BJ (cell line): Measurements from ENCODE around the gene FA2H. TPM values are rescaled to one million over a fixed set of nuclear protein-coding genes. Genes with fewer than 3 reads are reported as not detected.
"Not testable (repeated sequence)": the region's sequence is repeated elsewhere in the genome, so short reads cannot be mapped to it uniquely, and the experiment has no call there.

Experiments
- CTCF ChIA-PET: fragments of 350-600 bp; formaldehyde crosslinking; extraction: SDS; loops from one replicate; lab custom pipeline; 2021; ENCODE audit warnings: antibody characterized with exemption, inconsistent platforms; lab: Yijun Ruan, JAX
- POLR2A ChIA-PET: fragments of 300-600 bp; sonication (Branson Sonifier 250); formaldehyde crosslinking; extraction: SDS; loops from one replicate; lab custom pipeline; 2021; ENCODE audit warnings: antibody characterized with exemption; lab: Charles Lee
- DNase-seq: peaks from one replicate; pipeline ENCODE4 v3.0.0-alpha.2; 2011; ENCODE audit warnings: low read depth
- H3K27me3 ChIP-seq: 2 replicates; pipeline ENCODE4 v1.6.0; 2011; ENCODE audit warnings: low read length; ENCODE audit not compliant: control insufficient read depth, insufficient read depth
- H3K36me3 ChIP-seq: 2 replicates; pipeline ENCODE4 v1.5.1; 2011; ENCODE audit warnings: low read length; ENCODE audit not compliant: control insufficient read depth, insufficient read depth
- H3K4me3 ChIP-seq: 2 replicates; pipeline ENCODE4 v1.5.1; 2011; ENCODE audit warnings: low read depth, mild to moderate bottlenecking, control low read depth, low read length
- CTCF ChIP-seq: IDR thresholded peaks from 2 replicates; pipeline ENCODE4 v1.5.1; 2011; ENCODE audit warnings: low read depth, mild to moderate bottlenecking, control low read depth, inconsistent platforms, low read length, moderate library complexity; ENCODE audit not compliant: insufficient read depth
- polyA plus RNA-seq: library from polyadenylated mRNA; depleted of rRNA; stranded (reverse); fragments of >200 nt; gene quantifications from 2 replicates; pipeline ENCODE4 v1.2.3, GENCODE V29; 2011

The FA2H gene
- polyA plus RNA-seq, 1 experiment: not detected

GRCh38 chr16:74724820-74725549, 49.6 kb downstream of the FA2H start:
- DNase-seq: peak; percentile 9
- H3K27me3 ChIP-seq: no peaks in the 10 kb centered on the region; the same call in 1 of the 2 replicates
- POLR2A ChIA-PET: no interaction called here
- no peaks in the 10 kb centered on the region for H3K36me3 ChIP-seq
- CTCF ChIA-PET: interaction anchor here (0.7 to 3.7 kb wide), 10 partner anchors 9 to 386 kb away, joined by 4 to 14 read pairs (median 4); no protein-coding TSS in a partner anchor
- H3K4me3 ChIP-seq: no peak overlapping the region
- TF ChIP-seq CTCF: peak; percentile 41

- ChIA-PET POLR2A (no interaction called here), CTCF (interaction anchor here (0.6 to 3.7 kb wide), 5 partner anchors 8 to 139 kb away, joined by 3 to 14 read pairs (median 4); no protein-coding TSS in a partner anchor)
- Histone ChIP-seq H3K36me3 (no peaks in the 10 kb centered on the region), H3K4me3 (no peak overlapping the region), H3K27me3 (peaks cover 2% of the 10 kb centered on the region; the same call in 1 of the 2 replicates)
- TF ChIP-seq CTCF: no peak
- DNase-seq: no peak
These were observed 51.4 kb downstream of the FA2H start for GRCh38 chr16:74723256-74723655.

GRCh38 chr16:74722156-74722555, 52.5 kb downstream of the FA2H start:
- CTCF ChIA-PET: interaction anchor here (0.8 kb wide), 1 partner anchor 141 kb away, joined by 3 read pairs; no protein-coding TSS in a partner anchor
- POLR2A ChIA-PET, H3K4me3 ChIP-seq: not testable (repeated sequence)

GRCh38 chr16:74721716-74722115, 52.9 kb downstream of the FA2H start:
- no peak for TF ChIP-seq CTCF
- Histone ChIP-seq H3K36me3 (no peaks in the 10 kb centered on the region), H3K27me3 (peaks cover 4% of the 10 kb centered on the region), H3K4me3 (no peak overlapping the region)
- POLR2A ChIA-PET: no interaction called here
- CTCF ChIA-PET: interaction anchor here (1.5 to 3.5 kb wide), 3 partner anchors 12 to 141 kb away, joined by 3 to 14 read pairs (median 9); no protein-coding TSS in a partner anchor
- no peak for DNase-seq

More at GRCh38 chr16:74722156-74722555, 52.5 kb downstream of the FA2H start:
- H3K36me3 ChIP-seq, H3K27me3 ChIP-seq, DNase-seq: not testable (repeated sequence)

GRCh38 chr16:74720579-74720978, 54.0 kb downstream of the FA2H start:
- ChIA-PET POLR2A (no interaction called here), CTCF (interaction anchor here (0.8 to 3.5 kb wide), 4 partner anchors 9 to 142 kb away, joined by 3 to 14 read pairs (median 6); no protein-coding TSS in a partner anchor)
- no peak for TF ChIP-seq CTCF
- DNase-seq: no peak
- peaks cover 4% of the 10 kb centered on the region for H3K27me3 ChIP-seq
- no peaks in the 10 kb centered on the region for H3K36me3 ChIP-seq
- H3K4me3 ChIP-seq: no peak overlapping the region
